ENCODE results near the gene SLC35F4. TPM values are rescaled to one million over a fixed set of nuclear protein-coding genes. Genes with fewer than 3 reads are reported as not detected.
"Not testable (repeated sequence)": the region's sequence is repeated elsewhere in the genome, so short reads cannot be mapped to it uniquely, and the experiment has no call there.

The SLC35F4 gene
- total RNA-seq, 1 donor from 2014 or later = not detected

GRCh38 chr14:57755018-57755521 is 110.8 kb downstream of the SLC35F4 start:
- Histone ChIP-seq H3K4me3 (ENCODE audit: low read depth, low read length) (no peak overlapping the region), H3K36me3 (ENCODE audit: control insufficient read depth, insufficient read depth, low read length) (no peaks in the 10 kb centered on the region), H3K27me3 (ENCODE audit: control insufficient read depth, insufficient read depth, low read length) (no peaks in the 10 kb centered on the region)
- TF ChIP-seq CTCF (IDR thresholded peaks at IDR 0.05; ENCODE audit: insufficient read depth, low read length, poor library complexity, severe bottlenecking) = no peak
- no peak for DNase-seq (ENCODE audit: low read depth)

- no peak for TF ChIP-seq CTCF (IDR thresholded peaks at IDR 0.05; ENCODE audit: insufficient read depth, low read length, poor library complexity, severe bottlenecking)
- no peaks in the 10 kb centered on the region for H3K27me3 ChIP-seq (ENCODE audit: control insufficient read depth, insufficient read depth, low read length)
- H3K36me3 ChIP-seq (ENCODE audit: control insufficient read depth, insufficient read depth, low read length) = no peaks in the 10 kb centered on the region
- no peak overlapping the region for H3K4me3 ChIP-seq (ENCODE audit: low read depth, low read length)
- DNase-seq (ENCODE audit: low read depth) = no peak
These were observed 111.4 kb downstream of the SLC35F4 start for GRCh38 chr14:57754527-57754926.

GRCh38 chr14:57753821-57754220 is 112.1 kb downstream of the SLC35F4 start:
- no peak for DNase-seq (ENCODE audit: low read depth)
- no peaks in the 10 kb centered on the region for H3K27me3 ChIP-seq (ENCODE audit: control insufficient read depth, insufficient read depth, low read length)
- no peaks in the 10 kb centered on the region for H3K36me3 ChIP-seq (ENCODE audit: control insufficient read depth, insufficient read depth, low read length)
- no peak for TF ChIP-seq CTCF (IDR thresholded peaks at IDR 0.05; ENCODE audit: insufficient read depth, low read length, poor library complexity, severe bottlenecking)
- no peak overlapping the region for H3K4me3 ChIP-seq (ENCODE audit: low read depth, low read length)

- DNase-seq (ENCODE audit: low read depth); H3K4me3 ChIP-seq (ENCODE audit: low read depth, low read length); H3K27me3 ChIP-seq (ENCODE audit: control insufficient read depth, insufficient read depth, low read length); H3K36me3 ChIP-seq (ENCODE audit: control insufficient read depth, insufficient read depth, low read length): not testable (repeated sequence)
These were observed 113.7 kb downstream of the SLC35F4 start for GRCh38 chr14:57752142-57752695.

- Histone ChIP-seq H3K36me3 (ENCODE audit: control insufficient read depth, insufficient read depth, low read length) (no peaks in the 10 kb centered on the region), H3K4me3 (ENCODE audit: low read depth, low read length) (no peak overlapping the region), H3K27me3 (ENCODE audit: control insufficient read depth, insufficient read depth, low read length) (no peaks in the 10 kb centered on the region)
- no peak for DNase-seq (ENCODE audit: low read depth)
- no peak for TF ChIP-seq CTCF (IDR thresholded peaks at IDR 0.05; ENCODE audit: insufficient read depth, low read length, poor library complexity, severe bottlenecking)
These were observed 114.5 kb downstream of the SLC35F4 start for GRCh38 chr14:57751400-57751799.

GRCh38 chr14:57749267-57749666 is 116.6 kb downstream of the SLC35F4 start:
- DNase-seq (ENCODE audit: low read depth) = no peak
- no peaks in the 10 kb centered on the region for H3K27me3 ChIP-seq (ENCODE audit: control insufficient read depth, insufficient read depth, low read length)
- no peaks in the 10 kb centered on the region for H3K36me3 ChIP-seq (ENCODE audit: control insufficient read depth, insufficient read depth, low read length)
- TF ChIP-seq CTCF (IDR thresholded peaks at IDR 0.05; ENCODE audit: insufficient read depth, low read length, poor library complexity, severe bottlenecking) = no peak
- no peak overlapping the region for H3K4me3 ChIP-seq (ENCODE audit: low read depth, low read length)

Measured in kidney epithelial cell (primary cell).